GM23248 (cell line): ENCODE measurements around the gene RALGDS.

Experiments used
- EZH2 ChIP-seq: fragments of 200-600 bp; sonication (generic); IDR thresholded peaks from 2 replicates; pipeline ENCODE4 v1.6.1; 2018; ENCODE audit warnings: antibody characterized with exemption, mild to moderate bottlenecking; ENCODE audit not compliant: insufficient read depth, poor library complexity, severe bottlenecking
- EZH2phosphoT487 ChIP-seq: fragments of 200-600 bp; sonication (generic); IDR thresholded peaks from 2 replicates; pipeline ENCODE4 v1.6.1; 2018; ENCODE audit warnings: antibody characterized with exemption, moderate library complexity, mild to moderate bottlenecking, low read depth; ENCODE audit not compliant: insufficient read depth

- TF ChIP-seq EZH2phosphoT487, result no peak
- no peak for TF ChIP-seq EZH2
Measured at GRCh38 chr9:133148199-133149129, 27.4 kb upstream of the RALGDS start.
